ENCODE results near the gene PLCD3.

PLCD3 gene

DNA sequence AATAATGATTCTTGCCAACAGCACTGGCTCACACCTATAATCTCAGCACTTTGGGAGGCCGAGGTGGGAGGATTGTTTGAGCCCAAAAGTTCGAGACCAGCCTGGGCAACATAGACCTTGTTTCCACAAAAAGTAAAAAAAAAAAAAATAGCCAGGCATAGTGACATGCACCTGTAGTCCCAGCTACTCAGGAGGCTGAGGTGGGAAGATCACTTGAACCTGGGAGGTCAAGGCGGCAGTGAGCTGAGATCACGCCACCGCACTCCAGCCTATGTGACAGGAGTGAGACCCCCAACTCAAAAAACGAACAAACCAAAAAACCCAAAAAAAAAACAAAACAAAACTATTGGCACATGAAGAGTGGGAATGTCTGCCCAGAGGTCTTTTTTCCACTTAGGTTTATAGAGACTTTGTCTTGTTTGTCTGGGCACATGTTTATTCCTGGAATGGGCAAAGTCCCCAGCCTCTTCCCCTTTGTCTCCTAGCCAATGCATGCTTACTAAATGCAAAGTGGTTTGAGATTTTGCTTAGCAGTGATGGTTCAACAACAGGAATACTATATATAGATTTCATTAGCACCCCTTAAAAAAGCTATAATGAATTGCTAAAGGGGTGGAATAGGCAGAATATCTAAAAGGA, 45.3 kb downstream of the PLCD3 start:
- TF ChIP-seq GATA3 (IDR thresholded peaks at IDR 0.05; ENCODE audit: low read depth, low read length) (no peak), GATA2 (IDR thresholded peaks at IDR 0.05; ENCODE audit: low read depth, low read length) (no peak)

DNA sequence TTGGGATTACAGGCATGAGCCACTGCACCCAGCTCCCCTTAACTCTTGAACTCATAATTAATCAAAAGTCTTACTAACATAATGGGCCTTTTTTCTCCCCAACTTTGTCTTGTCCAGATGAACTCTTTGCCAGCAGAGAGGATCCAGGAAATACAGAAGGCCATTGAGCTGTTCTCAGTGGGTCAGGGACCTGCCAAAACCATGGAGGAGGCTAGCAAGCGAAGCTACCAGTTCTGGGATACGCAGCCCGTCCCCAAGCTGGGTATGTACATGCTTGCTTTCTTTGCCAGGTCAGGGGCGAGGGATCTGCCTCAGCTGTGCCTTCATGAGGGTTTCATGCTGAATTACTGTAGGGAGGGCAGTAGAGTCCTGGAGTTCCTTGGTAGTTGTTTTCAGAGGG, 45.9 kb downstream of the PLCD3 start:
- TF ChIP-seq GATA3 (IDR thresholded peaks at IDR 0.05; ENCODE audit: low read depth, low read length) (no peak), GATA2 (IDR thresholded peaks at IDR 0.05; ENCODE audit: low read depth, low read length) (no peak)

- TF ChIP-seq GATA2 (IDR thresholded peaks at IDR 0.05; ENCODE audit: low read depth, low read length) (no peak), GATA3 (IDR thresholded peaks at IDR 0.05; ENCODE audit: low read depth, low read length) (no peak)
Measured at GRCh38 chr17:45081047-45081703, 51.1 kb downstream of the PLCD3 start.

DNA sequence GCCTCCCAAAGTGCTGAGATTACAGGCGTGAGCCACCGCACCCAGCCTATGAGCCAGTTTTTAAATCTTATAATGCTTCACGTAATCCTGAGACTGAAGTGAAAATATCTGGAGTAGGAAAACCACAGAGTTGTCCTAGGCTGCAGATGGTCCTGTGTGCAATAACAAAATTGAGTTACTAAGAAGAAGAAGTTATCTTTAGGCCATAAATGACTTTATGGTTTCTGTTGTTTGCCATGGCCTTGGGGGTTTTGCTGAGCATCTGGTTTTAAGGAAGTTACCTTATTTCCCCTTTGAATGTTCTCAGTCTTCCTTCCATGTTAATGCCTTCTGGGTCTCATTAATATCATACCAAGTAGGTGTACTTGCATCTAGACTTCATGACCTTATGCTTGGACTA, 54.7 kb downstream of the PLCD3 start:
- TF ChIP-seq GATA2 (IDR thresholded peaks at IDR 0.05; ENCODE audit: low read depth, low read length) (no peak), GATA3 (IDR thresholded peaks at IDR 0.05; ENCODE audit: low read depth, low read length) (no peak)

DNA sequence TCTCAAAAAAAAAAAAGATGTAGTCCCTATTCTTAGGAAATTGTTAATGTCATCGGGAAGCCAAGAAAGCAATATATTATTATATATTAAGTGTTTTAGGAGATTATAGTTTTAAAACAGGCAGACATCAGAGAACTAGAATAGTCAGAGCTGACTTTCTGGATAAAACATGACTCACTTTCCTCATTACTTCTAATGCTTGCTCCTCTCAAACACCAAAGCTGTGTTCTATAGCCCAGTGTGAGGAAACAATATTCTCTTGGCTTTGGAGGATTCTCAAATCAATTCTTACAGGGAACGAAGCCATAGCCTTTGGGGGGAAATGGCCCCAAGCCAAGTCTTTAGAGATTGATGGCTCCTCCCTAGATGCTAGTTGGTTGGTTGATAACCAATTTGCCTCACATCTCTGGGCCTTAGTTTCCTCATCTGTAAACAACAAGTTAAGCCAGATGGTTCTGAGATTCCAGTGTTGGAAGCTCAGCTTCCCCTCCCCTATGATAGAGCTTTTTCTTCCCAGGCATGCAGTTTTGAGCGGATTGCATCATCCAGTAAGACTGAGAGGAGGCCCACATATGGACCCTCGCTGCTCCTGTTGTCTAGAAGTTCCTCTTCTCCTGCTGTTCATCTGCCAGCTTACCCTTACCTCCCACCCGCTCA, 58.8 kb downstream of the PLCD3 start:
- TF ChIP-seq GATA3 (IDR thresholded peaks at IDR 0.05; ENCODE audit: low read depth, low read length) (no peak), GATA2 (IDR thresholded peaks at IDR 0.05; ENCODE audit: low read depth, low read length) (no peak)

- TF ChIP-seq GATA3 (IDR thresholded peaks at IDR 0.05; ENCODE audit: low read depth, low read length) (no peak), GATA2 (IDR thresholded peaks at IDR 0.05; ENCODE audit: low read depth, low read length) (no peak)
Measured at GRCh38 chr17:45070809-45071208, 61.5 kb downstream of the PLCD3 start.

GRCh38 chr17:45070001-45070400, 62.3 kb downstream of the PLCD3 start:
- TF ChIP-seq GATA2 (IDR thresholded peaks at IDR 0.05; ENCODE audit: low read depth, low read length) (no peak), GATA3 (IDR thresholded peaks at IDR 0.05; ENCODE audit: low read depth, low read length) (no peak)

DNA sequence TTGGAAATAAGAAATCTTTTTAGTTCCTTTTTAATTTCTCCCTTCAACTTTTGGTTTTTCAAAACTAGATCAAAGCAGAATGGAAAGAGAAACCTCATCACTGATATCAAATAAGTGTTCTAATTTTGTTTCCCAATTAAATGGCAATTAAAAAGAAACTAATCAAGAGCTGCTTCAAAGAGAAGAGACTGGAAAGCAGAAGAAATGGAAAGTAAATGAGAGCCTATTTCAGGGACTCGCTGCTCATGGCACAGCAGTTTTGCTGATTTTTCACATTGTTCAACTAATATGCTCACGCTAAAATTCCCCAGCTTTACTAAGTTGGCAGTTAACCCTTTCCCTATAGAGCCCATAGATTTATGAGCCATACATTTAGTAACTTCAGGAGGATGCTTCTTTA, 64.7 kb downstream of the PLCD3 start:
- TF ChIP-seq GATA2 (IDR thresholded peaks at IDR 0.05; ENCODE audit: low read depth, low read length) (no peak), GATA3 (IDR thresholded peaks at IDR 0.05; ENCODE audit: low read depth, low read length) (no peak)

GRCh38 chr17:45063198-45063597, 69.1 kb downstream of the PLCD3 start:
- TF ChIP-seq GATA2 (IDR thresholded peaks at IDR 0.05; ENCODE audit: low read depth, low read length) (no peak), GATA3 (IDR thresholded peaks at IDR 0.05; ENCODE audit: low read depth, low read length) (no peak)

GRCh38 chr17:45061606-45062205, 70.6 kb downstream of the PLCD3 start:
- no peak for TF ChIP-seq GATA2 (IDR thresholded peaks at IDR 0.05; ENCODE audit: low read depth, low read length)
- TF ChIP-seq GATA3 (IDR thresholded peaks at IDR 0.05; ENCODE audit: low read depth, low read length), result no peak

DNA sequence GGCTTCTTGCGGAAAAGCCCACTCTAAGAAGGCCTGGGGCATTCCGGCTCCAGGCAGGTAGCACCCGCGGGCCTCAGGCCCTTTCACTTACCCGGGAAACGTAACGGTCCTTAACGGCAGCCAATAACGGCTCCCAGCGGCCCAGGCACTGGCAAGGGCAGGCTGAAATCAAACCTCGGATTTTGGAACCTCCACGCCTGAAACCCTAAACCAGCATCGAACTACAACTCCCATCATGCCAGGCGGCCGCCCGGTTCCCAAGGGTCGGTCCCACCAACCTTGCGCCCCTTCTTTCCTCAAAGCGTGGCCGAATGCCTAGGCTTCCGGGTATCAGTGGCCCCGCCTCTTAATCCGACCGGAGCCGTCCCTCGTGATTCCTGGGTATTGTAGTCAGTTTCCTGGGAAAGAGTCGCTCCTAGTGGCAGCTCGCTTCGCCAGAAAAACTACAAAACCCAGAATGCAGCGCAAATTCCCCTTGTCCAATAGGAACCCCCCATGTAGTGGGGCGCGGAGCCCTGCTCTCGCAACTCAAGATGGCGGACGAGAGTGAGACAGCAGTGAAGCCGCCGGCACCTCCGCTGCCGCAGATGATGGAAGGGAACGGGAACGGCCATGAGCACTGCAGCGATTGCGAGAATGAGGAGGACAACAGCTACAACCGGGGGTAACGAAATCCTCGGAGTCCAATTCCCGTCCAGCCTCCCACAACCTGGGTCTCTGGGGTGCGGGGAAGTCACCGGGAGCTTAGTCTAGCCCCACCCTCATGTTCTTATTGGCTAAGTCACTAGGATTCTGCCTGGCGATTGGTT, 71.3 kb downstream of the PLCD3 start, which contains the start of gene NMT1:
TSS of gene NMT1 (plus strand) at position 521 of the 809 bp plus-strand sequence. CDS start at position 534, 13 bp downstream.
- no peak for TF ChIP-seq GATA3 (IDR thresholded peaks at IDR 0.05; ENCODE audit: low read depth, low read length)
- no peak for TF ChIP-seq GATA2 (IDR thresholded peaks at IDR 0.05; ENCODE audit: low read depth, low read length)

DNA sequence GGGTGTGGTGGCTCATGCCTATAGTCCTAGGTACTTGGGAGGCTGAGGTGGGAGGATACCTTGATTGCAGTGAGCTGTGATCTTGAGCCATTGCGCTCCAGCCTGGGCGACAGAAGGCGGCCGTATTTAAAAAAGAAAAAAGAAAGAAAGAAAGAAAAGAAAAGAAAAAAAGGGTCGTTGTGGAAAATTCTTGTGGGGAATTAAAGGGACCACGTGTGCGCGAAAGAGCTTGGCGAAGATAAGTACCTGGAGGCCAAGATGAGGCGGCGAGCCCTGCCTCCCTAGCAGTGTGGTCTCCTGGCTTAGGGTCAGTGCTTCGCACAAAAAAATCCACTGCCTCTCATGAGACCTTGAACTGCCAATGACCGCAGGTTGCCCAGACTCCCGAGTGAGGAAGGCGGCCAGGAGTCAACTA, 71.9 kb downstream of the PLCD3 start:
- TF ChIP-seq GATA2 (IDR thresholded peaks at IDR 0.05; ENCODE audit: low read depth, low read length) (no peak), GATA3 (IDR thresholded peaks at IDR 0.05; ENCODE audit: low read depth, low read length) (no peak)
